Ovary (tissue), 3 donors: ENCODE results near the gene GLYAT.

ENCODE experiments used
- POLR2A ChIP-seq: fragments of 450-650 bp; IDR thresholded peaks from one replicate; pipeline ENCODE4 v1.6.1; 2017; ENCODE audit warnings: antibody characterized with exemption, mild to moderate bottlenecking, moderate library complexity
- TF ChIP-seq, protein P1 (sequence below), 3 donors: fragments of 450-650 bp in 2 of 3; fragments of 200-600 bp in 1 of 3; IDR thresholded peaks; one replicate each; pipeline versions ENCODE4 v1.5.1 to v1.8.0; 2016 to 2022; ENCODE audit warnings: antibody characterized with exemption in 3 of 3, mild to moderate bottlenecking in 1 of 3
- donor health status: DM: no; HTN: no; CAD: no.

DNA sequence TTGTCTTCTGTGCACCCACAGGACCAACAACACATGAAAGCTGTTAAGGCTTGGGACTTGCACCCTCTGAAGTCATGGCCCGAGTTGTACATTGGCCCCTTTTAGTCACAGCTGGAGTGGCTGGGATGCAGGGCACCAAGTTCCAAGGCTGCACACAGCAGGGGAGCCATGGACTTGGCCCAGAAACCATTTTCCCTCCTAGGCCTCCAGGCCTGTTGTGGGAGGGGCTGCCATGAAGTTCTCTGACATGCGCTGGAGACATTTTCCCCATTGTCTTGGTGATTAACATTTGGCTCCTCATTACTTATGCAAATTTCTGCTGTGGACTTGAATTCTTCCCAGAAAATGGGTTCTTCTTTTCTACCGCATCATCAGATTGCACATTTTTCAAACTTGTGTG is 48.8 kb upstream of the GLYAT start:
- TF ChIP-seq, protein P1, sequence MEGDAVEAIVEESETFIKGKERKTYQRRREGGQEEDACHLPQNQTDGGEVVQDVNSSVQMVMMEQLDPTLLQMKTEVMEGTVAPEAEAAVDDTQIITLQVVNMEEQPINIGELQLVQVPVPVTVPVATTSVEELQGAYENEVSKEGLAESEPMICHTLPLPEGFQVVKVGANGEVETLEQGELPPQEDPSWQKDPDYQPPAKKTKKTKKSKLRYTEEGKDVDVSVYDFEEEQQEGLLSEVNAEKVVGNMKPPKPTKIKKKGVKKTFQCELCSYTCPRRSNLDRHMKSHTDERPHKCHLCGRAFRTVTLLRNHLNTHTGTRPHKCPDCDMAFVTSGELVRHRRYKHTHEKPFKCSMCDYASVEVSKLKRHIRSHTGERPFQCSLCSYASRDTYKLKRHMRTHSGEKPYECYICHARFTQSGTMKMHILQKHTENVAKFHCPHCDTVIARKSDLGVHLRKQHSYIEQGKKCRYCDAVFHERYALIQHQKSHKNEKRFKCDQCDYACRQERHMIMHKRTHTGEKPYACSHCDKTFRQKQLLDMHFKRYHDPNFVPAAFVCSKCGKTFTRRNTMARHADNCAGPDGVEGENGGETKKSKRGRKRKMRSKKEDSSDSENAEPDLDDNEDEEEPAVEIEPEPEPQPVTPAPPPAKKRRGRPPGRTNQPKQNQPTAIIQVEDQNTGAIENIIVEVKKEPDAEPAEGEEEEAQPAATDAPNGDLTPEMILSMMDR (IDR thresholded peaks at IDR 0.05) = no peak
- TF ChIP-seq POLR2A = no peak
